HepG2 (cell line): ENCODE measurements around the gene LMAN1L. TPM values are rescaled to one million over a fixed set of nuclear protein-coding genes. Genes with fewer than 3 reads are reported as not detected.
A peak's percentile ranks its signal among the peaks of the same experiment; 100 is the strongest.

Source experiments
- ATAC-seq: fragments of 200-7000 bp; cut with Tn5 transposase; 3 replicates; pipeline ENCODE4 v1.9.1; 2020; ENCODE audit warnings: mild to moderate bottlenecking, moderate library complexity
- BruUV-seq: library from RNA; stranded (reverse); fragments of 400-500 nt; replicated peaks from 2 replicates; lab custom pipeline; 2021; lab: Mats Ljungman, UMichigan
- CTCF ChIA-PET: fragments of 300-600 bp; formaldehyde crosslinking; extraction: SDS; loops from one replicate; lab custom pipeline; 2021; ENCODE audit warnings: low total read pairs, inconsistent platforms, low intra/inter-chr PET ratio; lab: Yijun Ruan, JAX
- POLR2A ChIA-PET: fragments of 350-600 bp; sonication (Branson Sonifier 250); formaldehyde crosslinking; loops from one replicate; lab custom pipeline; 2020; ENCODE audit warnings: antibody characterized with exemption, inconsistent platforms; lab: Yijun Ruan, JAX
- DNase-seq: peaks from one replicate; pipeline ENCODE4 v3.0.0-alpha.2; 2015; ENCODE audit warnings: low spot score
- FAIRE-seq: peaks from 3 replicates; lab custom pipeline; 2011; peaks lifted over from hg19 to GRCh38; lab: Jason Lieb, UNC
- H2AFZ ChIP-seq: one replicate; pipeline ENCODE4 v1.6.1; 2011; ENCODE audit warnings: low read length, inconsistent platforms
- H3K27ac ChIP-seq: fragments of 300-600 bp; 3 replicates; pipeline ENCODE4 v1.8.0; 2011; ENCODE audit warnings: mixed run types, mild to moderate bottlenecking, mixed read lengths, low read length, inconsistent platforms; ENCODE audit not compliant: insufficient read depth; ENCODE audit errors: extremely low read length
- H3K27me3 ChIP-seq, 2 experiments: fragments of 200-600 bp in 1 of 2; 2 replicates in 1 of 2; 3 replicates in 1 of 2; pipeline versions ENCODE4 v1.6.0 to v1.8.0; 2011; ENCODE audit warnings: low read length in 2 of 2, mild to moderate bottlenecking in 2 of 2, moderate library complexity in 2 of 2, inconsistent platforms in 1 of 2; ENCODE audit not compliant: insufficient read depth in 2 of 2, control insufficient read depth in 1 of 2
- H3K36me3 ChIP-seq, 2 experiments: fragments of 200-600 bp in 1 of 2; replicated peaks in 1 of 2; 2 replicates in 1 of 2; 3 replicates in 1 of 2; pipeline versions ENCODE4 v1.5.1 to v1.8.0; 2011; ENCODE audit warnings: low read length in 2 of 2, inconsistent platforms in 1 of 2; ENCODE audit not compliant: insufficient read depth in 2 of 2, control insufficient read depth in 1 of 2
- H3K4me1 ChIP-seq: 2 replicates; pipeline ENCODE4 v1.5.1; 2012; ENCODE audit warnings: low read length, inconsistent platforms; ENCODE audit not compliant: insufficient read depth
- H3K4me2 ChIP-seq: 2 replicates; pipeline ENCODE4 v1.6.0; 2011; ENCODE audit warnings: low read depth, low read length, inconsistent platforms
- H3K4me3 ChIP-seq, 3 experiments: fragments of 200-600 bp in 1 of 3; sonication (generic), shearing (Covaris generic) in 1 of 3; replicated peaks in 1 of 3; 2 replicates each; pipeline ENCODE4 v1.5.1; 2011 to 2016; ENCODE audit warnings: low read length in 3 of 3, inconsistent platforms in 2 of 3, low read depth in 2 of 3, mild to moderate bottlenecking in 2 of 3, control low read depth in 1 of 3, mixed read lengths in 1 of 3; ENCODE audit not compliant: insufficient read depth in 1 of 3
- H3K79me2 ChIP-seq: one replicate; pipeline ENCODE4 v1.6.1; 2011; ENCODE audit warnings: low read length, inconsistent platforms; ENCODE audit not compliant: insufficient read depth
- H3K9ac ChIP-seq: 2 replicates; pipeline ENCODE4 v1.6.0; 2011; ENCODE audit warnings: mild to moderate bottlenecking, low read depth, low read length, inconsistent platforms; ENCODE audit not compliant: insufficient read depth
- H3K9me3 ChIP-seq: 2 replicates; pipeline ENCODE4 v1.5.1; 2012; ENCODE audit warnings: mild to moderate bottlenecking, low read length
- H4K20me1 ChIP-seq: 2 replicates; pipeline ENCODE4 v1.6.0; 2011; ENCODE audit warnings: inconsistent platforms, mild to moderate bottlenecking, low read length, moderate library complexity; ENCODE audit not compliant: insufficient read depth
- NCOR1 ChIP-seq: fragments of 200-600 bp; sonication (generic); IDR thresholded peaks from 2 replicates; pipeline ENCODE4 v1.7.0; 2017; ENCODE audit warnings: antibody characterized with exemption, low read length, borderline replicate concordance
- NFIC ChIP-seq: IDR thresholded peaks from 2 replicates; pipeline ENCODE4 v1.6.1; 2012; ENCODE audit warnings: mild to moderate bottlenecking, low read length, inconsistent platforms
- ZNF629 ChIP-seq: sonication (generic); formaldehyde crosslinking; conservative IDR thresholded peaks from 2 replicates; pipeline ENCODE4 v1.5.0; 2020; ENCODE audit warnings: missing genetic modification reagents
- WGBS: methylation state at CpG from one replicate; pipeline ENCODE4 v1.1.6; 2017; ENCODE audit warnings: low lambda C conversion rate; 5-methylcytosine and 5-hydroxymethylcytosine counted together
- in situ Hi-C: cut with HindIII; loops from 2 replicates; pipeline ENCODE4 v1.10.0; 2017; ENCODE audit warnings: low pct_unique_long_range_greater_than_20kb; ENCODE audit not compliant: extremely low pct_ligation_motif_present
- intact Hi-C: fragments of 100-400 bp; cut with micrococcal nuclease; formaldehyde crosslinking; loops from one replicate; pipeline ENCODE4 v1.10.0; 2022; ENCODE audit not compliant: unreplicated experiment
- polyA plus RNA-seq, 8 experiments: library from polyadenylated mRNA; depleted of rRNA in 3 of 8; stranded (reverse) in 7 of 8; unstranded in 1 of 8; fragments of >200 nt; fragmentation: Illumina TruSeq in 4 of 8; extraction: Trizol in 4 of 8; gene quantifications; 2 replicates each; pipeline versions ENCODE4 v1.2.1 to v1.2.3, GENCODE V29; 2011 to 2016; ENCODE audit warnings: low read depth in 4 of 8, missing spikeins in 1 of 8, mixed read lengths in 1 of 8; ENCODE audit not compliant: insufficient read depth in 1 of 8
- total RNA-seq, 5 experiments: library from RNA; depleted of rRNA; stranded (reverse); fragments of >200 nt; fragmentation: Illumina TruSeq; extraction: Trizol; gene quantifications; 2 replicates each; pipeline ENCODE4 v1.2.3, GENCODE V29; 2016; ENCODE audit warnings: low read depth in 1 of 5
- TF ChIP-seq, protein P1 (sequence below): sonication (generic); formaldehyde crosslinking; IDR thresholded peaks from 2 replicates; pipeline ENCODE4 v1.5.1; 2020; ENCODE audit warnings: missing genetic modification reagents, mild to moderate bottlenecking, borderline replicate concordance

Gene LMAN1L
- total and polyA plus RNA-seq, 2 of the 13 experiments (the other 11 are each of a cell fraction or from before 2014, with no cell fraction given): not detected

DNA sequence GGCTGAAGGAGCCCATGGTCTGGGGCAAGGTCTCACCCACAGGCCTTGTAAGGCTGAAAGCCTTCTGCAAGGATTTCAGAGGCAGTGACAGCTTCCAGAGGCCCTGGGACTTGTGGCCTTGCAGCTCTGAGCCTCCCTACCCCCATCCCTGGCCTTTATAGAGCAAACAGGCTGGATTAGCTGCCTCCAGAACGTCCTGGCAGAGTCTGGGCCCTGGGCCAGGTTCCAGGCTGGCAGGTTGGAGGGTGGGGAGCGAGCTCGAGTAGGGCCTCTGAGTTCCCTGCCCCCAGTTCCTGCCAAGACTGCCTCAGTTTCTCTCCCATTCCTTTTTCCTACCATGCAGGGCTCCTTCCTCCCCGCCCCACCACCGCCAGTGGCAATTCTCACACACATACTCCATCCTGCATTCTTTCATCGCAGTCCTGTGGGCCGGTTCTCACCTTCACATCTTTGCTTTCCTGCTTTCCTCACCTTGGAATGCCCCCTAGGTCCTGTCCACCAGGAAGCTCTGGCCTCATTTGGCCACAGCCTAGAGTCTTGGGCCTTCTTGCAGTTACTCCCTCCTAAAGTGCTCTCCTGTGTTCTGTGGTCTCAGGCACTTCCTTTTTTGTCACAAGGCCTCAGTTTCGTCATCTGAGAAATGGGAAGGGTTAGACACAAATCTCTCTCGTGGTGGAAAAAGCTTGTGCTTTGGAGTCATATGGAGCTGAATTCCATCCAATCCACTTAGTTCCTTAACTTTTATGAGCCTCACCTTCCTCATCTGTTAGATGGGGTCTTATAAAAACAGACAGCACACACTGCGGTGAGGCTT is 2.7 kb downstream of the LMAN1L start:
- no TSS peak for BruUV-seq
- ChIA-PET CTCF (no interaction called here), POLR2A (no interaction called here)
- Histone ChIP-seq H3K9me3 (no peaks in the 10 kb centered on the region), H3K4me3 (no peak overlapping the region), H3K4me1 (peaks cover 40% of the 10 kb centered on the region), H4K20me1 (no peaks in the 10 kb centered on the region), H2AFZ (no peak overlapping the region), H3K27me3 (peaks cover under 1 to 8% of the 10 kb centered on the region in 2 experiments; a peak in 2 of 5 replicates), H3K36me3 (no peaks in the 10 kb centered on the region), H3K79me2 (no peaks in the 10 kb centered on the region), H3K27ac (no peak overlapping the region), H3K4me2 (no peak overlapping the region), H3K9ac (no peak overlapping the region)
- 34% methylated on average over 9 of the region's 10 CpGs for WGBS
- FAIRE-seq (no peak), ATAC-seq (no peak), DNase-seq (no peak)
- TF ChIP-seq ZNF629 (peak; percentile 82), NFIC (no peak), NCOR1 (no peak)
- TF ChIP-seq, protein P1, sequence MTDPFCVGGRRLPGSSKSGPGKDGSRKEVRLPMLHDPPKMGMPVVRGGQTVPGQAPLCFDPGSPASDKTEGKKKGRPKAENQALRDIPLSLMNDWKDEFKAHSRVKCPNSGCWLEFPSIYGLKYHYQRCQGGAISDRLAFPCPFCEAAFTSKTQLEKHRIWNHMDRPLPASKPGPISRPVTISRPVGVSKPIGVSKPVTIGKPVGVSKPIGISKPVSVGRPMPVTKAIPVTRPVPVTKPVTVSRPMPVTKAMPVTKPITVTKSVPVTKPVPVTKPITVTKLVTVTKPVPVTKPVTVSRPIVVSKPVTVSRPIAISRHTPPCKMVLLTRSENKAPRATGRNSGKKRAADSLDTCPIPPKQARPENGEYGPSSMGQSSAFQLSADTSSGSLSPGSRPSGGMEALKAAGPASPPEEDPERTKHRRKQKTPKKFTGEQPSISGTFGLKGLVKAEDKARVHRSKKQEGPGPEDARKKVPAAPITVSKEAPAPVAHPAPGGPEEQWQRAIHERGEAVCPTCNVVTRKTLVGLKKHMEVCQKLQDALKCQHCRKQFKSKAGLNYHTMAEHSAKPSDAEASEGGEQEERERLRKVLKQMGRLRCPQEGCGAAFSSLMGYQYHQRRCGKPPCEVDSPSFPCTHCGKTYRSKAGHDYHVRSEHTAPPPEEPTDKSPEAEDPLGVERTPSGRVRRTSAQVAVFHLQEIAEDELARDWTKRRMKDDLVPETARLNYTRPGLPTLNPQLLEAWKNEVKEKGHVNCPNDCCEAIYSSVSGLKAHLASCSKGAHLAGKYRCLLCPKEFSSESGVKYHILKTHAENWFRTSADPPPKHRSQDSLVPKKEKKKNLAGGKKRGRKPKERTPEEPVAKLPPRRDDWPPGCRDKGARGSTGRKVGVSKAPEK: no peak
- in situ Hi-C loops (no loop called here), intact Hi-C loops (loop anchor here (5.0 kb wide), 1 partner anchor 33 kb away; the partner anchor contains the start of gene CSK)
